A673 (cell line): Measurements from ENCODE around the gene TMEM61. TPM values are rescaled to one million over a fixed set of nuclear protein-coding genes. Genes with fewer than 3 reads are reported as not detected.

Experiments used
- BruUV-seq: library from RNA; stranded (reverse); fragments of 400-500 nt; replicated peaks from 2 replicates; lab custom pipeline; 2021; lab: Mats Ljungman, UMichigan
- CTCF ChIA-PET: fragments of 300-600 bp; sonication (Branson Sonifier 250); formaldehyde crosslinking; loops from one replicate; lab custom pipeline; 2022; ENCODE audit warnings: antibody characterized with exemption; lab: Charles Lee
- POLR2A ChIA-PET: fragments of 300-600 bp; sonication (Branson Sonifier 250); formaldehyde crosslinking; loops from one replicate; lab custom pipeline; 2022; ENCODE audit warnings: antibody characterized with exemption; ENCODE audit not compliant: low non-redundant PET; lab: Charles Lee
- DNase-seq: peaks from one replicate; pipeline ENCODE4 v3.0.0-alpha.2; 2015; ENCODE audit warnings: low spot score
- H3K27ac ChIP-seq: fragments of 200-600 bp; sonication (generic); 2 replicates; pipeline ENCODE4 v1.5.1; 2016; ENCODE audit warnings: mixed run types, low read depth, mild to moderate bottlenecking, mixed read lengths, antibody characterized with exemption, low read length; ENCODE audit not compliant: poor library complexity, severe bottlenecking
- H3K27me3 ChIP-seq: fragments of 200-600 bp; sonication (generic); replicated peaks from 2 replicates; pipeline ENCODE4 v1.6.1; 2017; ENCODE audit warnings: mixed run types, low read depth, mild to moderate bottlenecking, mixed read lengths, antibody characterized with exemption, low read length; ENCODE audit not compliant: insufficient read depth, poor library complexity
- H3K36me3 ChIP-seq: fragments of 200-600 bp; sonication (generic); 2 replicates; pipeline ENCODE4 v1.6.1; 2016; ENCODE audit warnings: mixed run types, mild to moderate bottlenecking, mixed read lengths, antibody characterized with exemption, low read length; ENCODE audit not compliant: insufficient read depth, poor library complexity, severe bottlenecking
- H3K4me1 ChIP-seq: fragments of 200-600 bp; sonication (generic); 2 replicates; pipeline ENCODE4 v1.6.1; 2017; ENCODE audit warnings: mixed run types, mild to moderate bottlenecking, mixed read lengths, antibody characterized with exemption, low read length; ENCODE audit not compliant: insufficient read depth, poor library complexity, severe bottlenecking
- H3K4me3 ChIP-seq: fragments of 200-600 bp; sonication (generic); 2 replicates; pipeline ENCODE4 v1.5.1; 2016; ENCODE audit warnings: low read depth, mixed run types, mild to moderate bottlenecking, mixed read lengths, low read length; ENCODE audit not compliant: poor library complexity, severe bottlenecking
- H3K9me3 ChIP-seq: fragments of 200-600 bp; sonication (generic); 2 replicates; pipeline ENCODE4 v1.6.1; 2016; ENCODE audit warnings: mixed run types, low read depth, mild to moderate bottlenecking, mixed read lengths, antibody characterized with exemption, low read length; ENCODE audit not compliant: poor library complexity, severe bottlenecking
- EZH2 ChIP-seq: fragments of 200-600 bp; sonication (generic); IDR thresholded peaks from 2 replicates; pipeline ENCODE4 v1.6.1; 2017; ENCODE audit warnings: borderline replicate concordance, low read depth, mild to moderate bottlenecking, mixed read lengths, antibody characterized with exemption, low read length; ENCODE audit not compliant: poor library complexity, severe bottlenecking
- intact Hi-C: fragments of 100-400 bp; cut with micrococcal nuclease; formaldehyde crosslinking; loops from one replicate; pipeline ENCODE4 v1.10.0; 2022; ENCODE audit not compliant: unreplicated experiment
- total RNA-seq: library from RNA; stranded (reverse); gene quantifications from 2 replicates; pipeline ENCODE4 v1.2.3, GENCODE V29; 2021
- TF ChIP-seq, protein P1 (sequence below): fragments of 300-800, 200-600 bp; sonication (generic); conservative IDR thresholded peaks from 2 replicates; pipeline ENCODE4 v1.5.1; 2017; ENCODE audit warnings: low read depth, mild to moderate bottlenecking, antibody characterized with exemption, low read length, moderate library complexity, mixed read lengths

Gene TMEM61
- total RNA-seq, 1 experiment from 2014 or later: not detected

DNA sequence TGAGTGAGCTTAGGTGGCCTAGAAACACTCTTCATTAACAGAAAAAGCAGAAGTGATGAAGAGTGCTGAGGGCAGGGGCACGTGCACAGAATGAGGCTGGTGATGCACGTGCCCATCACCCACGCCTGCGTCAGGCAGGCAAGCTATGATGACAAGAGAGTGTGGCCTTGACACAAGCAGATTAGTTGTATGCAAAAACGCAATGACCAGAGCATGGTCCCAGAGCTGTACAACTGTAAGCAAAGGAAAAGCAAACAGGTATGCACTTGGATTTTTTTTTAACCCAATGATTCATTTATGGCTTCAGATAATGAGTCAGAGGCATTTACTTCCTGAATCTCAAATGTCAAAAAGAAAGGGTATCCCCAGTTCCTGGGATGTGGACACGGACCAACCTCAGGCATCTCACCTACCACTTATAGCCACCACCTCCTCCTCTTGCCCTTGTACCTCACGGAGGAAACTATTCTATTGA, 9.1 kb upstream of the TMEM61 start:
- H3K4me1 ChIP-seq: peaks cover 2% of the 10 kb centered on the region
- DNase-seq: no peak
- no peak overlapping the region for H3K27ac ChIP-seq
- no peaks in the 10 kb centered on the region for H3K36me3 ChIP-seq
- ChIA-PET POLR2A (no interaction called here), CTCF (no interaction called here)
- no TSS peak for BruUV-seq
- TF ChIP-seq EZH2: no peak
- TF ChIP-seq, protein P1, sequence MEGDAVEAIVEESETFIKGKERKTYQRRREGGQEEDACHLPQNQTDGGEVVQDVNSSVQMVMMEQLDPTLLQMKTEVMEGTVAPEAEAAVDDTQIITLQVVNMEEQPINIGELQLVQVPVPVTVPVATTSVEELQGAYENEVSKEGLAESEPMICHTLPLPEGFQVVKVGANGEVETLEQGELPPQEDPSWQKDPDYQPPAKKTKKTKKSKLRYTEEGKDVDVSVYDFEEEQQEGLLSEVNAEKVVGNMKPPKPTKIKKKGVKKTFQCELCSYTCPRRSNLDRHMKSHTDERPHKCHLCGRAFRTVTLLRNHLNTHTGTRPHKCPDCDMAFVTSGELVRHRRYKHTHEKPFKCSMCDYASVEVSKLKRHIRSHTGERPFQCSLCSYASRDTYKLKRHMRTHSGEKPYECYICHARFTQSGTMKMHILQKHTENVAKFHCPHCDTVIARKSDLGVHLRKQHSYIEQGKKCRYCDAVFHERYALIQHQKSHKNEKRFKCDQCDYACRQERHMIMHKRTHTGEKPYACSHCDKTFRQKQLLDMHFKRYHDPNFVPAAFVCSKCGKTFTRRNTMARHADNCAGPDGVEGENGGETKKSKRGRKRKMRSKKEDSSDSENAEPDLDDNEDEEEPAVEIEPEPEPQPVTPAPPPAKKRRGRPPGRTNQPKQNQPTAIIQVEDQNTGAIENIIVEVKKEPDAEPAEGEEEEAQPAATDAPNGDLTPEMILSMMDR: no peak
- H3K9me3 ChIP-seq: no peaks in the 10 kb centered on the region
- no peaks in the 10 kb centered on the region for H3K27me3 ChIP-seq
- intact Hi-C loops: no loop called here
- no peak overlapping the region for H3K4me3 ChIP-seq

DNA sequence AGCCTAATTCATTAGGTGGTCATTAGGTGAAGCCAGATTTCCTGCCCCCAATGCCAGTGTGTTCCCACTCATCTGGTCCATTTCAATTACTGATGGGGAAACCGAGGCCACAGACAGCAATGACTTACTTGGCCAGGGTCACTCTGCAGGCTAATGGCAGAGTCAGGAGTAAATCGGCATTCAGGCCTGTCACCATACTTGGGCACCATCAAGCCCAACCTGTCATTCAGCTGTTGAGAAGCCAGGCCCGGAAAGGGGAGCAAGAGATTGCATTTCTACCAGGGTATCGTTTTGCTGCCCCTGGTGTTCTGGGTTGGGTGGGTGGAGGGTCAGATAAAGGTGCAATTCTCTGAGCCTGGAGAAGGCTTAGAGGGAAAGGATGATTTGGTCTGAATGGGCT, 8.0 kb upstream of the TMEM61 start:
- Histone ChIP-seq H3K4me1 (peaks cover 6% of the 10 kb centered on the region), H3K27me3 (no peaks in the 10 kb centered on the region), H3K4me3 (no peak overlapping the region), H3K27ac (no peak overlapping the region), H3K9me3 (no peaks in the 10 kb centered on the region), H3K36me3 (no peaks in the 10 kb centered on the region)
- CTCF ChIA-PET: interaction anchor here (0.6 kb wide), 1 partner anchor 83 kb away, joined by 5 read pairs; no protein-coding TSS in a partner anchor
- BruUV-seq: no TSS peak
- POLR2A ChIA-PET: no interaction called here
- no peak for DNase-seq
- intact Hi-C loops: no loop called here
- TF ChIP-seq, protein P1: no peak
- TF ChIP-seq EZH2: no peak

DNA sequence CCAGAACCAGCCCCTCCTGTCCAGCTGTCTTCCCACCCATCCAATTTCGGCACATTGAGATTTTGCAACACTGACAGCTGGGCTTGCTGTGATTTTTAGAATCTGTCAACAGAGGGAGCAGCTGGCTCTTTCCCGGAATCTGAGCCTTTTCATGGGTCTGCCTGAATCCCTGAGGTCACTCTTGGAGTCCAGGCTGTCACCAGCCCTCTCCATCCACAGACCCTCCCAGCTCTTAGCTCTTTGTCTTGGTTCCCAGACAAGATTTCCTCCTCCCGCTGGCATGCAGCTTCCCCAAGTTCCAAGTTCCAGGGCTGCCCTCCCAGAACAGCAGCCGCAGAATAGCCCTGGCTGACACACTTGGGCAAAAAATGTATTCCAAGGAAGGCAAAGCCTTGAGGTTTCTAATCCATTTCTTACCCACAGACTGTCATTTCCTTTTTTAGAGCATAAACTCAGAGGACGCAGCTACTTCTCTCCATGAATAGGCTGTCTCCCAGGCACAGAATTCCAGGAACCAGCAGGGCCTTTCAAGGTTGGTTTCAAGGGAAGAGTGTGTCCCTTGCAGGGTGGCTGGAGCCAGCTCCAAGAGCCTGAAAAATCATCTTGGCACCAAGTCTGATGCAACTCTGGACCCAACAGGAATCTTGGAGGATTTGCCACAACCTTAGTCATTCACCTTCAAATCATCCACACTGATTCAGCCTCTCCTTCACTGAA, 7.1 kb upstream of the TMEM61 start:
- no peaks in the 10 kb centered on the region for H3K36me3 ChIP-seq
- CTCF ChIA-PET: interaction anchor here (0.6 to 0.9 kb wide), 2 partner anchors 49 to 84 kb away, joined by 5 to 6 read pairs; no protein-coding TSS in a partner anchor
- H3K9me3 ChIP-seq: no peaks in the 10 kb centered on the region
- H3K27ac ChIP-seq: no peak overlapping the region
- POLR2A ChIA-PET: no interaction called here
- intact Hi-C loops: no loop called here
- no peaks in the 10 kb centered on the region for H3K27me3 ChIP-seq
- peak; percentile 33 for DNase-seq
- no TSS peak for BruUV-seq
- H3K4me1 ChIP-seq: peaks cover 6% of the 10 kb centered on the region
- no peak overlapping the region for H3K4me3 ChIP-seq
- no peak for TF ChIP-seq EZH2
- TF ChIP-seq, protein P1: peak; percentile 55
